ENCODE data around the gene CLCA2. TPM values are rescaled to one million over a fixed set of nuclear protein-coding genes. Genes with fewer than 3 reads are reported as not detected.

Gene CLCA2
- total RNA-seq, 1 donor from 2014 or later: under 0.01 TPM

Other genes with a start within 250 kb of the CLCA2 start
- 22.3 and 27.8 TPM in 2 replicates for gene ODF2L, start 27.8 kb upstream of the CLCA2 start, total RNA-seq
- gene CLCA1, start 44.8 kb downstream of the CLCA2 start, total RNA-seq: not detected in 2 replicates
- gene CLCA4, start 122.9 kb downstream of the CLCA2 start, total RNA-seq: not detected in 2 replicates